Calu3 (cell line): ENCODE results near the gene MICAL3. TPM values are rescaled to one million over a fixed set of nuclear protein-coding genes. Genes with fewer than 3 reads are reported as not detected.
A peak's percentile ranks its signal among the peaks of the same experiment; 100 is the strongest.
"Not testable (repeated sequence)": the region's sequence is repeated elsewhere in the genome, so short reads cannot be mapped to it uniquely, and the experiment has no call there.

Experiments used
- Bru-seq: library from RNA; stranded (reverse); fragments of 400-500 nt; gene quantifications from one replicate; lab custom pipeline; 2021; lab: Mats Ljungman, UMichigan
- BruChase-seq, 2 experiments: library from RNA; stranded (reverse); fragments of 400-500 nt; gene quantifications; one replicate each; lab custom pipeline; 2021; lab: Mats Ljungman, UMichigan
- BruUV-seq: library from RNA; stranded (reverse); fragments of 400-500 nt; replicated peaks from 2 replicates; lab custom pipeline; 2021; lab: Mats Ljungman, UMichigan
- CTCF ChIA-PET: fragments of 300-600 bp; sonication (Branson Sonifier 250); formaldehyde crosslinking; loops from one replicate; lab custom pipeline; 2022; ENCODE audit warnings: antibody characterized with exemption; lab: Charles Lee
- DNase-seq: peaks from one replicate; pipeline ENCODE4 v3.0.0; 2022
- H3K27ac Mint-ChIP-seq: one replicate; pipeline ENCODE4 v1.8.0; 2022; ENCODE audit warnings: mixed read lengths; ENCODE audit not compliant: unreplicated experiment
- H3K27me3 Mint-ChIP-seq: one replicate; pipeline ENCODE4 v1.8.0; 2022; ENCODE audit warnings: mixed read lengths; ENCODE audit not compliant: unreplicated experiment
- H3K36me3 Mint-ChIP-seq: one replicate; pipeline ENCODE4 v1.8.0; 2022; ENCODE audit warnings: mild to moderate bottlenecking, moderate library complexity, mixed read lengths; ENCODE audit not compliant: insufficient read depth, unreplicated experiment
- H3K4me1 Mint-ChIP-seq: one replicate; pipeline ENCODE4 v1.8.0; 2022; ENCODE audit warnings: mild to moderate bottlenecking, low read depth, mixed read lengths; ENCODE audit not compliant: unreplicated experiment
- H3K4me3 Mint-ChIP-seq: one replicate; pipeline ENCODE4 v1.8.0; 2022; ENCODE audit warnings: mild to moderate bottlenecking, low read depth, moderate library complexity, mixed read lengths; ENCODE audit not compliant: unreplicated experiment
- H3K9me3 Mint-ChIP-seq: one replicate; pipeline ENCODE4 v1.8.0; 2022; ENCODE audit warnings: low read depth, mixed read lengths; ENCODE audit not compliant: unreplicated experiment
- CTCF ChIP-seq: fragments of 200-600 bp; IDR thresholded peaks from one replicate; pipeline ENCODE4 v1.8.0; 2022; ENCODE audit warnings: antibody characterized with exemption; ENCODE audit not compliant: unreplicated experiment
- intact Hi-C: fragments of 100-400 bp; cut with micrococcal nuclease; formaldehyde crosslinking; loops from one replicate; pipeline ENCODE4 v1.10.0; 2022; ENCODE audit not compliant: unreplicated experiment
- long read RNA-seq: library from polyadenylated mRNA; stranded (forward); transcript quantifications from one replicate; pipeline ENCODE4 v2.0.0, GENCODE V29; 2022
- total RNA-seq: library from RNA; stranded (reverse); gene quantifications from 2 replicates; pipeline ENCODE4 v1.2.3, GENCODE V29; 2022

The MICAL3 gene
- total RNA-seq (60.6 and 71.3 TPM in 2 replicates), Bru-seq, nascent RNA (percentile 72 among the genes with signal in this experiment), BruChase-seq, experiment 1, labeled RNA remaining after a 6-hour chase (percentile 72 among the genes with signal in this experiment), BruChase-seq, experiment 2, labeled RNA remaining after a 2-hour chase (percentile 67 among the genes with signal in this experiment)
- long read RNA-seq, partial matches to known transcripts, result 1 of 3 reads
- long read RNA-seq, other reads (novel, unspliced or antisense), result 2 of 3 reads

GRCh38 chr22:18024276-18024939 lies at the start of gene MICAL3:
Gene MICAL3 (minus strand): TSS chr22:18024561. CDS start chr22:17906812, 117,749 bp downstream.
- Mint-ChIP-seq H3K4me1 (peaks cover 32% of the 10 kb centered on the region), H3K27ac (peak within 1 kb of the TSS; percentile 46), H3K9me3 (no peaks in the 10 kb centered on the region), H3K4me3 (peak within 1 kb of the TSS; percentile 96), H3K27me3 (no peaks in the 10 kb centered on the region), H3K36me3 (peaks cover 15% of the 10 kb centered on the region)
- peak; percentile 83 for DNase-seq
- intact Hi-C loops, result loop anchor here (5.0 kb wide), 1 partner anchor 33 kb away; no protein-coding TSS in a partner anchor
- CTCF ChIA-PET, result interaction anchor here (1.9 to 2.5 kb wide), 2 partner anchors 52 to 53 kb away, joined by 5 to 7 read pairs; partner anchors contain the start of gene PEX26
- no TSS peak for BruUV-seq
- TF ChIP-seq CTCF, result peak; percentile 55

- H3K27ac Mint-ChIP-seq, H3K27me3 Mint-ChIP-seq, H3K4me3 Mint-ChIP-seq, DNase-seq, BruUV-seq, H3K9me3 Mint-ChIP-seq, CTCF ChIA-PET: not testable (repeated sequence)
- intact Hi-C loops, result loop anchor here (10.0 kb wide), 1 partner anchor 179 kb away; no protein-coding TSS in a partner anchor
- peaks cover 46% of the 10 kb centered on the region for H3K4me1 Mint-ChIP-seq
- H3K36me3 Mint-ChIP-seq, result peaks cover 19% of the 10 kb centered on the region
Observed at GRCh38 chr22:18073927-18074326, 49.6 kb upstream of the MICAL3 start.

- no peak overlapping the region for H3K4me3 Mint-ChIP-seq
- no TSS peak for BruUV-seq
- CTCF ChIA-PET, result no interaction called here
- intact Hi-C loops, result loop anchor here (10.0 kb wide), 1 partner anchor 179 kb away; no protein-coding TSS in a partner anchor
- no peaks in the 10 kb centered on the region for H3K9me3 Mint-ChIP-seq
- no peaks in the 10 kb centered on the region for H3K27me3 Mint-ChIP-seq
- no peak for TF ChIP-seq CTCF
- H3K36me3 Mint-ChIP-seq, result peaks cover 14% of the 10 kb centered on the region
- H3K27ac Mint-ChIP-seq, result no peak overlapping the region
- DNase-seq, result no peak
- peaks cover 46% of the 10 kb centered on the region for H3K4me1 Mint-ChIP-seq
Observed at GRCh38 chr22:18073467-18073866, 49.1 kb upstream of the MICAL3 start.

- Mint-ChIP-seq H3K27ac (no peak overlapping the region), H3K36me3 (no peaks in the 10 kb centered on the region), H3K4me1 (peaks cover 40% of the 10 kb centered on the region), H3K27me3 (no peaks in the 10 kb centered on the region), H3K4me3 (no peak overlapping the region), H3K9me3 (no peaks in the 10 kb centered on the region)
- CTCF ChIA-PET, result no interaction called here
- no peak for DNase-seq
- no TSS peak for BruUV-seq
- intact Hi-C loops, result loop anchor here (10.0 kb wide), 1 partner anchor 177 kb away; no protein-coding TSS in a partner anchor
- TF ChIP-seq CTCF, result no peak
Observed at GRCh38 chr22:18071968-18072310, 47.6 kb upstream of the MICAL3 start.

- H3K36me3 Mint-ChIP-seq, DNase-seq, H3K27me3 Mint-ChIP-seq, CTCF ChIA-PET, H3K9me3 Mint-ChIP-seq, BruUV-seq, H3K4me3 Mint-ChIP-seq: not testable (repeated sequence)
- peaks cover 38% of the 10 kb centered on the region for H3K4me1 Mint-ChIP-seq
- peak overlapping the region; percentile 32 for H3K27ac Mint-ChIP-seq
- intact Hi-C loops, result loop anchor here (10.0 kb wide), 1 partner anchor 177 kb away; no protein-coding TSS in a partner anchor
Observed at GRCh38 chr22:18071307-18071967, 47.1 kb upstream of the MICAL3 start.
